Trophoblast cell (in vitro differentiated cells and primary cell): ENCODE data around the gene NEB.

Source experiments
- DNase-seq, 2 donors: peaks; one replicate each; pipeline ENCODE4 v3.0.0-alpha.2; 2016
- H2AFZ ChIP-seq: 2 replicates; pipeline ENCODE4 v1.6.1; 2013; ENCODE audit warnings: low read length, moderate library complexity, mild to moderate bottlenecking; ENCODE audit not compliant: insufficient read depth, poor library complexity
- H2AK5ac ChIP-seq: 2 replicates; pipeline ENCODE4 v1.6.1; 2013; ENCODE audit warnings: mild to moderate bottlenecking, low read length
- H2BK120ac ChIP-seq: 2 replicates; pipeline ENCODE4 v1.6.1; 2013; ENCODE audit warnings: low read length, mild to moderate bottlenecking, moderate library complexity; ENCODE audit not compliant: insufficient read depth, poor library complexity
- H2BK12ac ChIP-seq: 2 replicates; pipeline ENCODE4 v1.6.1; 2013; ENCODE audit warnings: mild to moderate bottlenecking, low read length, moderate library complexity
- H2BK5ac ChIP-seq: 2 replicates; pipeline ENCODE4 v1.6.1; 2013; ENCODE audit warnings: low read length, low read depth, moderate library complexity, mild to moderate bottlenecking; ENCODE audit not compliant: poor library complexity
- H3K14ac ChIP-seq: 2 replicates; pipeline ENCODE4 v1.6.1; 2013; ENCODE audit warnings: mild to moderate bottlenecking, low read length
- H3K18ac ChIP-seq: 2 replicates; pipeline ENCODE4 v1.6.1; 2013; ENCODE audit warnings: mild to moderate bottlenecking, low read length
- H3K23ac ChIP-seq: 2 replicates; pipeline ENCODE4 v1.6.1; 2013; ENCODE audit warnings: low read length
- H3K27ac ChIP-seq: 2 replicates; pipeline ENCODE4 v1.5.1; 2013; ENCODE audit warnings: low read depth, mild to moderate bottlenecking, inconsistent platforms, low read length, moderate library complexity
- H3K27me3 ChIP-seq: 2 replicates; pipeline ENCODE4 v1.6.1; 2013; ENCODE audit warnings: inconsistent platforms, mild to moderate bottlenecking, low read length, moderate library complexity; ENCODE audit not compliant: insufficient read depth
- H3K36me3 ChIP-seq, 2 experiments: 1 replicate in 1 of 2; 2 replicates in 1 of 2; pipeline ENCODE4 v1.6.1; 2013; ENCODE audit warnings: low read length in 2 of 2, mild to moderate bottlenecking in 2 of 2, moderate library complexity in 1 of 2; ENCODE audit not compliant: insufficient read depth in 2 of 2, control insufficient read depth in 1 of 2
- H3K4ac ChIP-seq: 2 replicates; pipeline ENCODE4 v1.6.1; 2013; ENCODE audit warnings: low read depth, mild to moderate bottlenecking, low read length, moderate library complexity
- H3K4me1 ChIP-seq, 2 experiments: 1 replicate in 1 of 2; 2 replicates in 1 of 2; pipeline ENCODE4 v1.6.1; 2013; ENCODE audit warnings: low read length in 2 of 2, mild to moderate bottlenecking in 2 of 2, moderate library complexity in 1 of 2; ENCODE audit not compliant: insufficient read depth in 2 of 2, control insufficient read depth in 1 of 2
- H3K4me2 ChIP-seq: 2 replicates; pipeline ENCODE4 v1.6.1; 2013; ENCODE audit warnings: inconsistent platforms, mild to moderate bottlenecking, low read length, moderate library complexity
- H3K4me3 ChIP-seq: 2 replicates; pipeline ENCODE4 v1.5.1; 2013; ENCODE audit warnings: mild to moderate bottlenecking, low read depth, low read length, inconsistent platforms
- H3K79me1 ChIP-seq: one replicate; pipeline ENCODE4 v1.6.1; 2013; ENCODE audit warnings: low read length
- H3K79me2 ChIP-seq: 2 replicates; pipeline ENCODE4 v1.6.1; 2013; ENCODE audit warnings: low read length, mild to moderate bottlenecking; ENCODE audit not compliant: control insufficient read depth, insufficient read depth, poor library complexity
- H3K9ac ChIP-seq: 2 replicates; pipeline ENCODE4 v1.6.1; 2013; ENCODE audit warnings: mild to moderate bottlenecking, low read length
- H3K9me3 ChIP-seq: 2 replicates; pipeline ENCODE4 v1.6.1; 2013; ENCODE audit warnings: low read depth, mild to moderate bottlenecking, control low read depth, inconsistent platforms, low read length; ENCODE audit not compliant: insufficient read depth
- H4K12ac ChIP-seq: 2 replicates; pipeline ENCODE4 v1.6.1; 2013; ENCODE audit warnings: low read depth, mild to moderate bottlenecking, low read length, moderate library complexity
- H4K8ac ChIP-seq: 2 replicates; pipeline ENCODE4 v1.6.1; 2013; ENCODE audit warnings: low read depth, mild to moderate bottlenecking, low read length, moderate library complexity
- H4K91ac ChIP-seq: one replicate; pipeline ENCODE4 v1.6.1; 2013; ENCODE audit warnings: low read depth, mild to moderate bottlenecking, low read length, moderate library complexity
- WGBS: extraction: QIAGEN DNeasy Blood & Tissue Kit; methylation state at CpG from one replicate; pipeline ENCODE4 v1.1.7; 2013; ENCODE audit warnings: missing lambda C conversion rate; ENCODE audit not compliant: insufficient read length, insufficient coverage; ENCODE audit errors: extremely low coverage; 5-methylcytosine and 5-hydroxymethylcytosine counted together

NEB gene

DNA sequence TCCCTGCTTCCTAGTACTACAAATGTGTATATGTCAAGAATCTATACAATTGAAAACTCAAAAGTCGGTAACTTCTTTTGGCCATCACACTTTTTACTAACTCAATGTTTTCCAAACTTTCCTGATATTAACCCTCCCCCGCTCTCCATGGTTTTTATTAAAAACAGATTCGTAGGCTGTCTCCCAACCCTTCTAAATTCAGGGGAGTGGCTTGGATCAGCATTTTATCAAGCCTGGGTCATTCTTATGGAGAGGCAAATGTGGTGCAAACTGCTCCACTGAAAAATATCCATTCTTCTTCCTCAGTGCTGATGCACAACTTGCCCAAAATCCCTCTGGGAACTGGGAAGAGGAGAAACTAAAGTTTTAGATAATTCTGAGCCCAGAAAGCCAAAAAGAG is 190.4 kb downstream of the NEB start:
- Histone ChIP-seq H2AFZ (no peak overlapping the region), H4K12ac (no peak overlapping the region), H3K4me1 (no peaks in the 10 kb centered on the region), H3K9me3 (no peaks in the 10 kb centered on the region), H3K23ac (no peak overlapping the region), H3K36me3 (no peaks in the 10 kb centered on the region), H2AK5ac (no peak overlapping the region), H4K91ac (no peak overlapping the region), H2BK12ac (no peak overlapping the region), H3K27ac (no peak overlapping the region), H3K9ac (no peak overlapping the region), H2BK120ac (no peak overlapping the region), H3K27me3 (no peaks in the 10 kb centered on the region), H3K4me2 (no peak overlapping the region), H2BK5ac (no peak overlapping the region), H3K14ac (no peak overlapping the region), H3K4me3 (no peak overlapping the region), H3K4ac (no peak overlapping the region), H4K8ac (no peak overlapping the region), H3K79me1 (no peaks in the 10 kb centered on the region), H3K18ac (no peak overlapping the region), H3K79me2 (no peaks in the 10 kb centered on the region)
- WGBS, result no CpG with 5 or more reads among the region's 3 CpGs
- DNase-seq, result no peak

DNA sequence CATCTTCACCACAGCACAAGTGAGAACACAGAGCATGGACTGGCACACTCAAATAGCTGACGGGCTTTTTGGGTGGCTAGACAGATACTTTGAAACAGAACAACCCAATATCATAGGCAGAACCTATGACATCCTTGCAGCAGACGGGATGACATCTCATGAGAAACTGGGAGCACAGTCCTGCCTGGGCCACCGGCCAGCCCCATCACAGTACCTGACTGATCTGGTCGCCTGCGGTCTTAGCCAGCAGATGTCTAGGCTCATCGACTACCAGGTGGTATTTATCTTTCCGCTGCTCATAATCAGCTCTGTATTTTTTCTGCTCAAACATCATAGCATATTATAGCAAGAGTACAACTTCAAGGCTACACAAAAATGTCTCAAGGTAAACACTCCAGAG is 200.3 kb downstream of the NEB start:
- Histone ChIP-seq H3K4me2 (no peak overlapping the region), H3K4ac (no peak overlapping the region), H3K4me1 (no peaks in the 10 kb centered on the region), H2BK120ac (no peak overlapping the region), H2BK12ac (no peak overlapping the region), H3K27me3 (no peaks in the 10 kb centered on the region), H2AFZ (no peak overlapping the region), H3K9me3 (peaks cover 1% of the 10 kb centered on the region), H2AK5ac (no peak overlapping the region), H3K18ac (no peak overlapping the region), H3K79me2 (no peaks in the 10 kb centered on the region), H3K27ac (no peak overlapping the region), H4K12ac (no peak overlapping the region), H4K91ac (no peak overlapping the region), H3K79me1 (no peaks in the 10 kb centered on the region), H3K4me3 (no peak overlapping the region), H2BK5ac (no peak overlapping the region), H3K23ac (no peak overlapping the region), H3K14ac (no peak overlapping the region), H3K9ac (no peak overlapping the region), H4K8ac (no peak overlapping the region), H3K36me3 (no peaks in the 10 kb centered on the region)
- WGBS, result no CpG with 5 or more reads among the region's 7 CpGs
- DNase-seq, result no peak

DNA sequence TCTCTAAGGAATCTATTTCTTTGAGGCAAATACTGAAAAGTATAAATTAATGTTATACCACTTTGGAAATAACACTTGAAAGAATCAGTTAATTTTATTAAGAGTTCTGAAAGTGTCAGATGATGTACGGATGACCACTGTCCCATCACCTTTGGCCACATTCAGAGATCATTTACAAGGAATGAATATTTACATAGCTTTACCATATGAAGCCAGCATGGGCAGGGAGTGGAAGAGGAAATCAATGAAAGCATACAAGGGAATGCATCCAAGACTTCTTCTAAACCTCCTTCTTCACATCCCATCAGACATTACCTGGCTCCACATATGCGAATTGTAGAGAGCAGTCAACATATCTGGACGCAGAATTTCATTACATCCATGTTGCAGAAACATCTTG is 201.1 kb downstream of the NEB start:
- H3K14ac ChIP-seq, result no peak overlapping the region
- H2BK5ac ChIP-seq, result no peak overlapping the region
- H3K23ac ChIP-seq, result no peak overlapping the region
- H2AK5ac ChIP-seq, result no peak overlapping the region
- H3K9ac ChIP-seq, result no peak overlapping the region
- H4K91ac ChIP-seq, result no peak overlapping the region
- DNase-seq, result no peak
- H3K9me3 ChIP-seq, result peaks cover 1% of the 10 kb centered on the region
- no peak overlapping the region for H3K27ac ChIP-seq
- H3K36me3 ChIP-seq, result no peaks in the 10 kb centered on the region
- no peak overlapping the region for H3K4ac ChIP-seq
- H3K4me1 ChIP-seq, result no peaks in the 10 kb centered on the region
- no CpG with 5 or more reads among the region's 3 CpGs for WGBS
- H2BK12ac ChIP-seq, result no peak overlapping the region
- no peaks in the 10 kb centered on the region for H3K27me3 ChIP-seq
- no peak overlapping the region for H3K4me3 ChIP-seq
- H3K79me2 ChIP-seq, result no peaks in the 10 kb centered on the region
- H3K4me2 ChIP-seq, result no peak overlapping the region
- H3K18ac ChIP-seq, result no peak overlapping the region
- H2AFZ ChIP-seq, result no peak overlapping the region
- no peak overlapping the region for H2BK120ac ChIP-seq
- H4K12ac ChIP-seq, result no peak overlapping the region
- no peaks in the 10 kb centered on the region for H3K79me1 ChIP-seq
- H4K8ac ChIP-seq, result no peak overlapping the region

DNA sequence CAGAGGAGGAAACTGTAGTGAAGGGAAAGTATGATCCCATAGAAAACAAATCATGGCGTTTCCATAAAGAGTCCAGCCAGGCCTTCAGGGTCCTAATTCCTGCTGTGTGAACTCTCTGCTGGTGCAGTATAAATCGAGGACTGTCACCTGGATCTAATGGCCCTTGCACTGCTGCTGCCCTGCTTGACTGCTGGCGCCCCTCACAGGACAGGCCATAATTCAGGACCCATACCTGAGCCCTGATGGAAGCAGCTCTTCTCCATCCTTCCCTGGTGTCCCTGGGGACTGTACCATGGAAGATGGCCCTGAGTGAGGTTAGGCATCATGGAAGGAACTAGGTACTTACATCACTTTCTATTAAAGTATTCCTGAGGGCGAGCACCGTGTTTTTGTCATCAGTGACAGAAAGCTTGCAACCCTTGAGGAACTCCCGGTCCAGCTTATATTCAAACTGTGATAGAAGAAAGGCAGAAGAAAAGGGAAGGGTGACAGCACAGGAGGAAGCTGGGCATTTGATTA is 207.6 kb downstream of the NEB start:
- Histone ChIP-seq H4K12ac (no peak overlapping the region), H3K36me3 (peaks cover 0 to 1% of the 10 kb centered on the region in 2 experiments), H2AK5ac (no peak overlapping the region), H3K79me1 (peaks cover 2% of the 10 kb centered on the region), H3K4ac (no peak overlapping the region), H3K4me1 (peaks cover 0 to 6% of the 10 kb centered on the region in 2 experiments), H3K27ac (no peak overlapping the region), H3K18ac (no peak overlapping the region), H4K8ac (no peak overlapping the region), H3K9ac (no peak overlapping the region), H3K14ac (no peak overlapping the region), H3K27me3 (no peaks in the 10 kb centered on the region), H2BK120ac (no peak overlapping the region), H3K4me2 (no peak overlapping the region), H2BK12ac (no peak overlapping the region), H2BK5ac (no peak overlapping the region), H3K79me2 (no peaks in the 10 kb centered on the region), H3K4me3 (no peak overlapping the region), H3K23ac (no peak overlapping the region), H3K9me3 (peaks cover 1% of the 10 kb centered on the region), H2AFZ (no peak overlapping the region), H4K91ac (no peak overlapping the region)
- DNase-seq, result no peak
- WGBS, result no CpG with 5 or more reads among the region's 6 CpGs
